HG02571 (cell line): ENCODE measurements around the gene APP.
A peak's percentile ranks its signal among the peaks of the same experiment; 100 is the strongest.

Source experiments
- ATAC-seq: cut with Tn5 transposase; IDR thresholded peaks from one replicate; pipeline ENCODE4 v1.9.1; 2021; ENCODE audit warnings: mild to moderate bottlenecking, moderate library complexity; ENCODE audit not compliant: unreplicated experiment

Gene APP

DNA sequence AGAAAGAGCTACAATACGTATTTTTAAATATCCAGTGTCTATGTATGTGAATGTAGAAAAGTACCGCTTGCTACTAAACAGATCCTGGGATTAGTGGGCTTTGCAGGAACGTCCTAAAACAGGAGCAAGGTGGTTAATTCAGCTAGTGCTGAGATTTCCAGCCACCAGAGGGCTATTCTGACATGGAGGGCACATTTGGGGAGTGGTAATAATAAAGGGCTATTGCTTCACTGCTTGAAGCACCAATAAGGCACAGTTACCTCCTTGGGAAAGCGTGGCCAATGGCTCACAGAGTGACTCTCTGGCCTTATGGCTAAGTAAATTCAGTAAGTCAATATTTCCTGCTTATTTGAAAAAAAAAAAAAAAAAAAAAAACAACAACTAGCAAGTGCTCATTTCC is 283.4 kb downstream of the APP start:
- ATAC-seq: no peak

DNA sequence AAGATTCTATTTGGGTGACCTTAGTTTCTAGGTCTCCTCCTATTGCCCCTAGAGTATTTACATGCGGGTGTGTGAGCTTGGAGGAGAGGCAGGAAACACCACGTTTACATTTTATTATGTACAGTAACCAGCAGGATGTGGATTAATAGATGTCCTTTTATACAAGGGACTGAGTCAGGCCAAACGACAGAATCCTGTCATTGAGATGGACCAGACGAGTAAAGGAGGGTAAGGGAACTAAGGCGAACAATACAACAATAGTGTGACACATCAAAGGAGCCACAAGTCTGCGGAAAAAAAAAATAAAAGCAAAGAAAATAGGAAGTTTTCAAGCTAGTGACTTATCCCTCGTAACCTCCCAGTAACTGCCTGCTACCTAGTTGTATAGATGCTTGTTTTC is 284.7 kb downstream of the APP start:
- no peak for ATAC-seq

DNA sequence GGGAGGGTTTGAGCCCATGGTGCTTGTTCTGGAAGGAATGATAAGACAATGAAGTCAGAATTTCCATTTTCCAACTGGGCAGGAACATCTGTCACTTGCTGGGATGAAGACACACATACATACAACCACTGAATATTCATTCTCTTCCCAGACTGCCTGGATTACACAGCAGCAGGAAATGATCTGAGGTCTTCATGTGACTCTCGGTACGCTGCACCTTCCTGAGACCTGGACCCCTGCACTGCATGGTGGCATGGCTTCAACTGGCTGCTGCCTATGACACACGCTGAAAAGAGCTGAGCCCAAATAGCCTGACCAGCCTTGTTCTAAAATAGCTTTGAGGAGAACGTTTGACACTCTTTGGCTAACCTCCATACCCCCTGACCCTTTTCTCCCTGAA is 285.2 kb downstream of the APP start:
- ATAC-seq: no peak

DNA sequence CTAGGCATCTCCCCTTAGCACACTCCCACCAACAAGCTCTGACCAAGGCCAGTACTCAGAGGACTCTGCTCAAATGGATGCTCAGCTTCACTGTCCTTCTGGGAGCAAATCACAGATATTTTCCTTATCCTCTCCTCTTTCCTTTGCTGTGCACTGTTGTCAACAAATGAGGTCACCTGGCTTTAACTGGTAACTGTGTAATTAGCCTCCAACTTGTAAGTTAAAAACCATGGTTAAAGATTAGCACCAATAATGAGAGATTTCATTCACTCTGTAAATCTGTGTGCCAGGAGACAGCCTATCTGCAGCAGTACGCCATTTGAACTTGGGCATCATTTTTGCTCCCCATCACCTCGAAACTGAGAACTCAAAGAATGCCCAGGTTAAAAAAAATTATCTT is 286.3 kb downstream of the APP start:
- no peak for ATAC-seq

DNA sequence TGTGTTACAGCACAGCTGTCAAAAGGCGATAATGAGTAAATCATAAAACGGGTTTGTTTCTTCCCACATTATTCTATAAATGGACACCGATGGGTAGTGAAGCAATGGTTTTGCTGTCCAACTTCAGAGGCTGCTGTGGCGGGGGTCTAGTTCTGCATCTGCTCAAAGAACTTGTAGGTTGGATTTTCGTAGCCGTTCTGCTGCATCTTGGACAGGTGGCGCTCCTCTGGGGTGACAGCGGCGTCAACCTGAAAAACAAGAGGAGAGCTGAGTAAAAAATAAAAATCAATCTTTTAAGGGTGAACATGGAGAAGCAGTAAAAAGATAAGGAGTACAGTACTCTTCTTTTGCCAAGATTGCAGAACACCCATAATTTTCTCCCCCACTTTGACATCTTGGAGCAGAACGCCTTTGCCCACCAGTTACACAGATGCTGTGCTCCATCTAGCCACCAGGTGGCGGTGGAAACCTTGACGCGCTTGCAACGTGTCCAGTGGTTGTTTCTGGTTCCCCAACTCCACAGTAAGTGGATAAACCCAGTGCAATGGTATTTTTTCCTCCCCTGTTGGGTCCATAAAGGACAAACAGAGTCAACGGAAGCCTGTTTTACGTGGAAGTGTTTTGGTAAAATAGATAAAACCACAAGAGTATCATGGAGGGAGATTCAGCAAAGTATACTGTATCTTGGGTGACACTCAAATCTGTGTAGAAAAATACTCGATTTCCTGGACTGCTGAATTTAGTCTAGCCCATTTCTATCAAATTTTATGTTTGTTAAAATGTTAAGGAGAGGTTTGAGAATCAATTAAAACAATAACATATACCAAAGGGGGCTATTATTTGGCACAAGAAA is 288.8 kb downstream of the APP start:
- peak; percentile 87 for ATAC-seq

GRCh38 chr21:25879203-25879602 is 291.4 kb downstream of the APP start:
- ATAC-seq: no peak

DNA sequence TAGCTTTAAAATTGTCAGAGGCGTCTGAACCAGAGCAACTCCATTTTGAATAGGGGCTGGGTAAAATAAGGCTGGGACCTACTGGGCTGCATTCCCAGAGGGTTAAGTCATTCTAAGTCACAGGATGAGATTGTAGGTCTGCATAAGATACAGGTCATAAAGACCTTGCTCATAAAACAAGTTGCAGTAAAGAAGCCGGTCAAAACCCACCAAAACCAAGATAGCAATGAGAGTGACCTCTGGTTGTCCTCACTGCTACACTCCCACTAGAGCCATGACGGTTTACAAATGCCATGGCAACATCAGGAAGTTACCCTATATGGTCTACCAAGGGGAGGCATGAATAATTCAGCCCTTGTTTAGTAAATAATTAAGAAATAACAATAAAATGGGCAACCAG is 292.2 kb downstream of the APP start:
- no peak for ATAC-seq

DNA sequence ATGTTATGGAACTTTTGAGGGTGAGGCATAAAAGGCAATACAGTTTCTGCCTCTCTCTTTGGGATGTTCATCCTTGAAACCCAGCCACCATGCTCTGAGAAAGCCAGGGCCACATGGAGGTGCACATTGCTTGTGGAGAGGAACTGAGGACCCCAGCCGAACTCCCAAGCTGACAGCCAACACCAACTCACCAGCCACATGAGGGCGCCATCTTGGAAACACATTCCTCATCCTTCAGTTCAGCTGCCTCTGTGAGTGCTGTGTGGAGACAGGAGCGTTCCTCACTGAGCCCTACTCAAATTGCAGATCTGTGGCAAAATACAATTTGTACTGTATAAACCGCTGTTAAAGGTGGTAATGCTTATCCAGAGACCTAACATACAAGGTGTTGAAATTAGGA is 298.3 kb downstream of the APP start:
- ATAC-seq: no peak

DNA sequence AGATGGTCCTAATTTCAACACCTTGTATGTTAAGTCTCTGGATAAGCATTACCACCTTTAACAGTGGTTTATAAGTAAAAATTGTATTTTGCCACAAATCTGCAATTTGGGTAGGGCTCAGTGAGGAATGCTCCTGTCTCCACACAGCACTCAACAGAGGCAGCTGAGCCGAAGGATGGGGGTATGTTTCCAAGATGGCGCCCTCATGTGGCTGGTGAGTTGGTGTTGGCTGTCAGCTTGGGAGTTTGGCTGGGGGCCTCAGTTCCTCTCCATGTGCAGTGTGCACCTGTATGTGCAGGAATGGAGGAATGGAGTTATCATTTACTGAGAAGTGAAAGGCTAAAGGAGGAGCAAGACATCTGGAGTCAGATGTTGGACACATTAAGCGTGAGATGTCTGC is 299.0 kb downstream of the APP start:
- ATAC-seq: no peak

DNA sequence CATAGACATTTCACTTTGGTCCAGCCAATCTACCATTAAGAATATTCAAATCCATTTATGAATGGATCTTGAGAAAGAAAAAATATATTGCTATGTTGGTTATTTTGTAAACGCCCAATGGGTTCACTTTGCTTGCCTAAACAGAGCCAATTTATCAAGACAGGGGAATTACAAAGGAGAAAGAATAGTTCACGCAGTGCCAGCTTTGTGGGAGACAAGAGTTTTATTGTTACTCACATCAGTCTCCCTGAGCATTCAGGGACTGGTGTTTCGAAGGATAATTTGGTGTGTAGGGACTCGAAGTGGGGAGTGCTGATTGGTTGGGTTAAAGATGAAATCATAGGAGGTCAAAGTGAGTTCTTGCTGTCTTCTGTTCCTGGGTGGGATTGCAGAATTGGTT is 300.5 kb downstream of the APP start:
- no peak for ATAC-seq

DNA sequence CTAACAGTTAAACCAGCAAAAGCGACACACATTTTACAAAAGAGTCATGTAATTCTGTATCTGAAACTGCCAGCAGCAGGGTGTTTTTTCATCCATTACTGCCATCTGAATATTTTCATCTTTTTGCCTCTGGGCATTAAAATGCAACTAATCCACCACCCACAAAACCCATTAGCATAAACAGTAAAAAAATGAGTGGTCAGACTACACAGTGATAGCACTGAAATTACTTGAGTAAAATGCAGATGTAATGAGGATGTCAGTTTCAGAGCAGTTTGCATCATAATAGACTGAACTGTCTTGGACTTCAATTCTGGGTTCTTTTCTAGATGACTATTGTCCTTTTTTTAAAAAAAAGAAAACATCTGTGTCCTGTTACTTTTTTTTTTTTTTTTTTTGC is 303.5 kb downstream of the APP start:
- ATAC-seq: no peak

DNA sequence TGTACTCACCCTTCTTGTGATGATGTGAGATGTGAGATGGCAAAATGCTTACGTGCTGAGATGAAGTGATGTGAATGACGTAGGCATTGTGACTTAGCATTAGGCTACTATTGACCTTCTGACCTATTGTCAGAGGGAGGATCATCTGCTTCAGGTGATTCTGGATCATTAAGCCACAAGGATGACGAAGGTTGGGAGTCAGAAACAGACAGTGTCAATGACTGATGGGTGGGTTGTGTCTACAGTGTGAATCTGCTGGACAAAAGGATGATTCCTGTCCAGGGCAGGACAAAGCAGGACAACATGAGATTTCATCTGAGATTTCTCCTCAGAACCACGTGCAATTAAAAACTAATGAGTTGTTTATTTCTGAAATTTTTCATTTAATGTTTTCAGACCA is 306.8 kb downstream of the APP start:
- ATAC-seq: no peak

DNA sequence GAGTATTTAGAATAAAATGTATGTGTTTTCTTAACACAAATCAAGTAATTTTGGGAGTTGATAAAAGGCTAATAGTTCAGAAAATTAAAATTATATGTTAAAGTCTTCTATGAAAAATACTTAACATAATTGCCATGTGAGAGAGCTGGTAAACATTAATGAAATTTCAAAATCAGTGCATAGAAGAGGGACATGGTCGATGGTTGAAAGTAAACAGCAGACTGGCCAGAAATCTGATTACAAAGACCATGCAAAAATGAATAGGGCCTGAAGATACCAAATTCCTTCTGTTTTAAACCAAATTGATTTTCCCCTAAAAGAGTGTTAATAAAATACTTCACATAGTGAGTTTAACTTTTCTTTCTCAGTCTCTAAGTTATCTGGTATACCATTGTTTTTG is 307.5 kb downstream of the APP start:
- ATAC-seq: no peak

DNA sequence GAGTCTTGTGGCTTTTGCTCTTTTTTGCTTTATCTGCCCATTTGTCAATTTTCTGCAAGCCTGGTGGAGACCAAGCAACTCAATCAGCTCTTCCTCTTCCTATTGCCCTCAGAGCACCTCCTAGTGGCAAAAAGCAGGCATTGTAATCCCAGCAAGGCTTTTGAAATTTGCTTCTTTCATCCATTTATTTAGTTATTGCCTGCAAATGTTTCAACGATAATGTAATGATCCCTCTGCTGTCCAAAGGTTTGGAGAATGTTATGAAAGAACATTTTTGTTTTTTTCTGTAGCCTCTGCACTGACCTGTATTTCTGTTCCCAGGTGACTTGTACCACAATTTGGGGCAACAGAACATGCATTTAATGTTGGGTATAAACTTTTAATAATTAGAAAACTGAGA is 308.0 kb downstream of the APP start:
- ATAC-seq: no peak

- no peak for ATAC-seq
These were observed 308.5 kb downstream of the APP start for GRCh38 chr21:25862112-25862511.

- ATAC-seq: no peak
These were observed 311.2 kb downstream of the APP start for GRCh38 chr21:25859235-25859929.

GRCh38 chr21:25858325-25858724 is 312.2 kb downstream of the APP start:
- ATAC-seq: no peak

- ATAC-seq: no peak
These were observed 313.1 kb downstream of the APP start for GRCh38 chr21:25857308-25858074.

- ATAC-seq: no peak
These were observed 315.0 kb downstream of the APP start for GRCh38 chr21:25855576-25855975.

- no peak for ATAC-seq
These were observed 320.3 kb downstream of the APP start for GRCh38 chr21:25850126-25850842.

DNA sequence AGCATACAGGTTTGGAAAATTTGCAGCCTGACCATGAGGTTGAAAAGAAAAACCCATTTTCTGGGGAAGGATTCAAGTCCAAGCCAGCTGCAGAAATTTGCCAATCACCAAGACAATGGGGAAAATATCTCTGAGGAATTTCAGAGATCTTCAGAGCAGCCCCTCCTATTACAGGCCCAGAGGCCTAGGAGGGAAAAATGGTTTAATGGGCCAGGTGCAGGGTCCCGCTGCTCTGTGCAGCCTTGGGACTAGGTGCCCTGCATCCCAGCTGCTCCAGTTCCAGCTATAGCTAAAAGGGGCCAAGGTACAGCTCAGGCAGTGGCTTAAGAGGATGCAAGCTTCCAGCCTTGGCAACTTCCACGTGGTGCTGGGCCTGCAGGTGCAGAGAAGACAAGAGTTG is 322.3 kb downstream of the APP start:
- ATAC-seq: no peak
